Stomach (tissue), 4 donors: Measurements from ENCODE around the gene BRCA1.

ENCODE experiments used
- POLR2A ChIP-seq, 4 donors: fragments of 450-650 bp; IDR thresholded peaks; one replicate each; pipeline ENCODE4 v1.6.1; 2016; ENCODE audit warnings: antibody characterized with exemption in 4 of 4, control low read depth in 2 of 4, mild to moderate bottlenecking in 1 of 4, moderate library complexity in 1 of 4
- TF ChIP-seq, protein P1 (sequence below), 7 experiments: fragments of 450-650 bp in 4 of 7; fragments of 200-600 bp in 3 of 7; sonication (generic) in 3 of 7; IDR thresholded peaks; one replicate each; pipeline ENCODE4 v1.5.1; 2016 to 2019; ENCODE audit warnings: antibody characterized with exemption in 7 of 7, control low read depth in 2 of 7, mild to moderate bottlenecking in 1 of 7

DNA sequence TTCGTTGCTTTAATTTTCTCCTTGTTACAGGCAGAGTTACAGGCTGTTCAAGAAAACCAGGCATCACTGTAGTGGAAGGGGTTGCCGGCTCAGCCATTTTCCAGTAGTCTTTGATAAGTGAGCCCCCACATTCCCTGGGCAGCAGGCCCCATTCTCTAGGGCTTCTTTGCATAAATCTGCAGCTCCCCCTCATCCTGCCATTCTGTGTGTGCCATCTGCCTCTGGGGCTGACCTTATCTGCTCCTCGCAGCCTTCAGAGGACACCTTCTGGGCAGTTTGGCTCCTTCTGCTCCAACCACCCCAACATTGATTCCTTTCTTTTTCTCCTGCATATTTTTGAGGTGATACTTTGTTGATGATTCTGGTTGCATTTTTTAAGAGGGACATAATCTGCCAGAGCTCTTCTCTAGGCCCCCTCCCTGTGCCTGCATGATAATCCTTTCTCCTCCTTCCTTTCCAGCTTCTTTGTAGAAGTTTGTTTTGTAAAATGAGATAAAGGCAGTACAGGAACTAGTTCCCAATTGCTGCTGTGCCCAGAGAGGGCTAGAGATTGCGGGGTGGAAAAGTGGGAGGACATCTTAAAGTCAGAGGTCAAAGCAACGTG is 83.0 kb downstream of the BRCA1 start:
- no peak for TF ChIP-seq POLR2A (IDR thresholded peaks at IDR 0.05)
- TF ChIP-seq, protein P1, sequence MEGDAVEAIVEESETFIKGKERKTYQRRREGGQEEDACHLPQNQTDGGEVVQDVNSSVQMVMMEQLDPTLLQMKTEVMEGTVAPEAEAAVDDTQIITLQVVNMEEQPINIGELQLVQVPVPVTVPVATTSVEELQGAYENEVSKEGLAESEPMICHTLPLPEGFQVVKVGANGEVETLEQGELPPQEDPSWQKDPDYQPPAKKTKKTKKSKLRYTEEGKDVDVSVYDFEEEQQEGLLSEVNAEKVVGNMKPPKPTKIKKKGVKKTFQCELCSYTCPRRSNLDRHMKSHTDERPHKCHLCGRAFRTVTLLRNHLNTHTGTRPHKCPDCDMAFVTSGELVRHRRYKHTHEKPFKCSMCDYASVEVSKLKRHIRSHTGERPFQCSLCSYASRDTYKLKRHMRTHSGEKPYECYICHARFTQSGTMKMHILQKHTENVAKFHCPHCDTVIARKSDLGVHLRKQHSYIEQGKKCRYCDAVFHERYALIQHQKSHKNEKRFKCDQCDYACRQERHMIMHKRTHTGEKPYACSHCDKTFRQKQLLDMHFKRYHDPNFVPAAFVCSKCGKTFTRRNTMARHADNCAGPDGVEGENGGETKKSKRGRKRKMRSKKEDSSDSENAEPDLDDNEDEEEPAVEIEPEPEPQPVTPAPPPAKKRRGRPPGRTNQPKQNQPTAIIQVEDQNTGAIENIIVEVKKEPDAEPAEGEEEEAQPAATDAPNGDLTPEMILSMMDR (IDR thresholded peaks at IDR 0.05): no peak
